ENCODE data around the gene SELP. TPM values are rescaled to one million over a fixed set of nuclear protein-coding genes. Genes with fewer than 3 reads are reported as not detected.
A peak's percentile ranks its signal among the peaks of the same experiment; 100 is the strongest.

The SELP gene
- total and polyA plus RNA-seq, 7 donors: 0.23 to 9.4 (median 3.3) TPM; not detected in 1

- no peak for DNase-seq
- no peaks in the 10 kb centered on the region for H3K9me3 ChIP-seq
- H3K4me3 ChIP-seq: no peak overlapping the region
- no peak overlapping the region for H3K27ac ChIP-seq
- no peaks in the 10 kb centered on the region for H3K36me3 ChIP-seq
- peaks cover 0 to 16% (median 3%) of the 10 kb centered on the region in 4 donors for H3K4me1 ChIP-seq
- H3K27me3 ChIP-seq: no peaks in the 10 kb centered on the region
- intact Hi-C loops (cut with DNase I): no loop called here
- 79 to 88% methylated on average over 5 of the region's 5 CpGs for WGBS, 2 donors
- TF ChIP-seq POLR2A (IDR thresholded peaks at IDR 0.05) (no peak), POLR2AphosphoS5 (IDR thresholded peaks at IDR 0.05) (no peak), EP300 (IDR thresholded peaks at IDR 0.05) (no peak)
- TF ChIP-seq, protein P1, sequence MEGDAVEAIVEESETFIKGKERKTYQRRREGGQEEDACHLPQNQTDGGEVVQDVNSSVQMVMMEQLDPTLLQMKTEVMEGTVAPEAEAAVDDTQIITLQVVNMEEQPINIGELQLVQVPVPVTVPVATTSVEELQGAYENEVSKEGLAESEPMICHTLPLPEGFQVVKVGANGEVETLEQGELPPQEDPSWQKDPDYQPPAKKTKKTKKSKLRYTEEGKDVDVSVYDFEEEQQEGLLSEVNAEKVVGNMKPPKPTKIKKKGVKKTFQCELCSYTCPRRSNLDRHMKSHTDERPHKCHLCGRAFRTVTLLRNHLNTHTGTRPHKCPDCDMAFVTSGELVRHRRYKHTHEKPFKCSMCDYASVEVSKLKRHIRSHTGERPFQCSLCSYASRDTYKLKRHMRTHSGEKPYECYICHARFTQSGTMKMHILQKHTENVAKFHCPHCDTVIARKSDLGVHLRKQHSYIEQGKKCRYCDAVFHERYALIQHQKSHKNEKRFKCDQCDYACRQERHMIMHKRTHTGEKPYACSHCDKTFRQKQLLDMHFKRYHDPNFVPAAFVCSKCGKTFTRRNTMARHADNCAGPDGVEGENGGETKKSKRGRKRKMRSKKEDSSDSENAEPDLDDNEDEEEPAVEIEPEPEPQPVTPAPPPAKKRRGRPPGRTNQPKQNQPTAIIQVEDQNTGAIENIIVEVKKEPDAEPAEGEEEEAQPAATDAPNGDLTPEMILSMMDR (IDR thresholded peaks at IDR 0.05): no peak
These were observed 53.5 kb downstream of the SELP start for GRCh38 chr1:169576241-169576934.

DNA sequence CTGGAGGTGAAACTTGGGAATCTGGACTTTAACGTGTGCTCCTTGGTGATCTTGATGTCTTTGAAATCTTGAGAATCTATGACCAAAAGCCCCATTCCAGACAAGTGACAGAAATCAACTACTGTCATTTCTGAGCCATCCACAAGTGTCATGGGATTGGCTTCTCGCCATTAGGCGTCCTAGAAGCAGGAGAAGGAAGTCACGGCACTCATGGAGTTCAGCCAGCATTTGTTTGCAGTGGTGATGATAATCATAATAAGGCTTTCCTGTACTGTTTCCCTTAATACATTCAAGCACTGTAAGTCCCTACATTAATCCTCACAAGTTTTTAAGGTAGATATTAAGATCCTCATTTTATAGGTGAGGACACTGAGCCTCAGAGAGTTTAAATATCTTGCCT, 55.6 kb downstream of the SELP start:
- 31 to 64% methylated on average over 4 of the region's 4 CpGs for WGBS, 2 donors
- Histone ChIP-seq H3K36me3 (no peaks in the 10 kb centered on the region), H3K27me3 (no peaks in the 10 kb centered on the region), H3K4me1 (peaks cover 0 to 16% (median 3%) of the 10 kb centered on the region in 4 donors), H3K4me3 (no peak overlapping the region), H3K9me3 (no peaks in the 10 kb centered on the region), H3K27ac (no peak overlapping the region)
- intact Hi-C loops (cut with DNase I): no loop called here
- no peak for DNase-seq
- no peak for TF ChIP-seq POLR2AphosphoS5 (IDR thresholded peaks at IDR 0.05)
- TF ChIP-seq POLR2A (IDR thresholded peaks at IDR 0.05): no peak
- TF ChIP-seq EP300 (IDR thresholded peaks at IDR 0.05): no peak
- TF ChIP-seq, protein P1 (IDR thresholded peaks at IDR 0.05): no peak

GRCh38 chr1:169572187-169572586, 57.7 kb downstream of the SELP start:
- peak overlapping the region in 1 of 4 donors; percentile 32 for H3K27ac ChIP-seq
- no peaks in the 10 kb centered on the region for H3K27me3 ChIP-seq
- 9 to 63% methylated on average over 1 of the region's 1 CpG for WGBS, 2 donors
- no peak overlapping the region for H3K4me3 ChIP-seq
- intact Hi-C loops (cut with DNase I): no loop called here
- H3K36me3 ChIP-seq: no peaks in the 10 kb centered on the region
- H3K4me1 ChIP-seq: peaks cover 0 to 16% (median 3%) of the 10 kb centered on the region in 4 donors
- no peak for DNase-seq
- no peaks in the 10 kb centered on the region for H3K9me3 ChIP-seq
- TF ChIP-seq, protein P1 (IDR thresholded peaks at IDR 0.05): no peak
- no peak for TF ChIP-seq POLR2A (IDR thresholded peaks at IDR 0.05)
- no peak for TF ChIP-seq POLR2AphosphoS5 (IDR thresholded peaks at IDR 0.05)
- no peak for TF ChIP-seq EP300 (IDR thresholded peaks at IDR 0.05)

- H3K9me3 ChIP-seq: no peaks in the 10 kb centered on the region
- no peaks in the 10 kb centered on the region for H3K36me3 ChIP-seq
- no peak for DNase-seq
- no peak for TF ChIP-seq EP300 (IDR thresholded peaks at IDR 0.05)
- TF ChIP-seq, protein P1 (IDR thresholded peaks at IDR 0.05): no peak
- no peak for TF ChIP-seq POLR2A (IDR thresholded peaks at IDR 0.05)
- no peak for TF ChIP-seq POLR2AphosphoS5 (IDR thresholded peaks at IDR 0.05)
- peaks cover 0 to 16% (median 3%) of the 10 kb centered on the region in 4 donors for H3K4me1 ChIP-seq
- H3K4me3 ChIP-seq: no peak overlapping the region
- H3K27me3 ChIP-seq: no peaks in the 10 kb centered on the region
- WGBS, 2 donors: 44 to 71% methylated on average over 3 of the region's 3 CpGs
- H3K27ac ChIP-seq: no peak overlapping the region
- intact Hi-C loops (cut with DNase I): no loop called here
These were observed 58.5 kb downstream of the SELP start for GRCh38 chr1:169571450-169571849.
